Panc1 (cell line): ENCODE data around the gene ALOX5.

ENCODE experiments used
- CTCF ChIP-seq: fragments of 450-650 bp; IDR thresholded peaks from 2 replicates; pipeline ENCODE4 v1.5.1; 2017; ENCODE audit warnings: mild to moderate bottlenecking
- REST ChIP-seq, 2 experiments: IDR thresholded peaks; 2 replicates each; pipeline ENCODE4 v1.6.1; 2011 to 2012; ENCODE audit warnings: low read depth in 2 of 2, control low read depth in 1 of 2, low read length in 1 of 2, mild to moderate bottlenecking in 1 of 2, moderate library complexity in 1 of 2; ENCODE audit not compliant: insufficient read depth in 1 of 2
- TCF7L2 ChIP-seq: IDR thresholded peaks from 2 replicates; pipeline ENCODE4 v1.6.1; 2011; ENCODE audit warnings: mild to moderate bottlenecking, low read depth, low read length, inconsistent platforms

- TF ChIP-seq CTCF (no peak), REST (IDR thresholded peaks at IDR 0.05; ENCODE audit: insufficient read depth in 1 of 2, low read depth in 2 of 2, low read length in 1 of 2) (no peak), TCF7L2 (no peak)
These were observed 80.2 kb downstream of the ALOX5 start for GRCh38 chr10:45454262-45454661.
